ENCODE measurements around the gene GGTA1. TPM values are rescaled to one million over a fixed set of nuclear protein-coding genes. Genes with fewer than 3 reads are reported as not detected.
"Not testable (repeated sequence)": the region's sequence is repeated elsewhere in the genome, so short reads cannot be mapped to it uniquely, and the experiment has no call there.

Gene GGTA1
- polyA plus RNA-seq, 2 donors = 24.2 to 26.5 TPM

GRCh38 chr9:121437891-121438290 is 61.8 kb downstream of the GGTA1 start:
- no peaks in the 10 kb centered on the region for H3K4me1 ChIP-seq (ENCODE audit: control insufficient read depth in 2 of 2, insufficient read depth in 2 of 2, low read length in 1 of 2)
- H3K36me3 ChIP-seq (ENCODE audit: control insufficient read depth in 2 of 2, insufficient read depth in 2 of 2, low read length in 1 of 2) = no peaks in the 10 kb centered on the region
- H3K27ac ChIP-seq (ENCODE audit: low read depth in 2 of 2, low read length in 1 of 2) = no peak overlapping the region
- no peaks in the 10 kb centered on the region for H3K27me3 ChIP-seq (ENCODE audit: control insufficient read depth in 1 of 2, insufficient read depth in 2 of 2, low read length in 2 of 2)
- WGBS, 2 donors = 69 to 91% methylated on average over 3 of the region's 3 CpGs
- H3K9me3 ChIP-seq (ENCODE audit: control insufficient read depth in 2 of 2, insufficient read depth in 1 of 2, low read depth in 1 of 2, low read length in 1 of 2) = no peaks in the 10 kb centered on the region
- no peak overlapping the region for H3K4me3 ChIP-seq (ENCODE audit: low read depth in 1 of 2, low read length in 2 of 2)

GRCh38 chr9:121437046-121437445 is 62.6 kb downstream of the GGTA1 start:
- H3K4me1 ChIP-seq (ENCODE audit: control insufficient read depth in 2 of 2, insufficient read depth in 2 of 2, low read length in 1 of 2) = not testable (repeated sequence)
- WGBS, 2 donors = 75 to 96% methylated on average over 3 of the region's 3 CpGs

GRCh38 chr9:121434969-121435368 is 64.7 kb downstream of the GGTA1 start:
- H3K9me3 ChIP-seq (ENCODE audit: control insufficient read depth in 2 of 2, insufficient read depth in 1 of 2, low read depth in 1 of 2, low read length in 1 of 2) = no peaks in the 10 kb centered on the region
- no peaks in the 10 kb centered on the region for H3K27me3 ChIP-seq (ENCODE audit: control insufficient read depth in 1 of 2, insufficient read depth in 2 of 2, low read length in 2 of 2)
- no peak overlapping the region for H3K27ac ChIP-seq (ENCODE audit: low read depth in 2 of 2, low read length in 1 of 2)
- no peak overlapping the region for H3K4me3 ChIP-seq (ENCODE audit: low read depth in 1 of 2, low read length in 2 of 2)
- H3K36me3 ChIP-seq (ENCODE audit: control insufficient read depth in 2 of 2, insufficient read depth in 2 of 2, low read length in 1 of 2) = no peaks in the 10 kb centered on the region
- H3K4me1 ChIP-seq (ENCODE audit: control insufficient read depth in 2 of 2, insufficient read depth in 2 of 2, low read length in 1 of 2) = no peaks in the 10 kb centered on the region

More at GRCh38 chr9:121437046-121437445, 62.6 kb downstream of the GGTA1 start:
- not testable (repeated sequence) for H3K9me3 ChIP-seq (ENCODE audit: control insufficient read depth in 2 of 2, insufficient read depth in 1 of 2, low read depth in 1 of 2, low read length in 1 of 2); H3K27ac ChIP-seq (ENCODE audit: low read depth in 2 of 2, low read length in 1 of 2); H3K27me3 ChIP-seq (ENCODE audit: control insufficient read depth in 1 of 2, insufficient read depth in 2 of 2, low read length in 2 of 2); H3K4me3 ChIP-seq (ENCODE audit: low read depth in 1 of 2, low read length in 2 of 2); H3K36me3 ChIP-seq (ENCODE audit: control insufficient read depth in 2 of 2, insufficient read depth in 2 of 2, low read length in 1 of 2)

GRCh38 chr9:121427899-121428298 is 71.7 kb downstream of the GGTA1 start:
- Histone ChIP-seq H3K36me3 (ENCODE audit: control insufficient read depth in 2 of 2, insufficient read depth in 2 of 2, low read length in 1 of 2) (no peaks in the 10 kb centered on the region), H3K27me3 (ENCODE audit: control insufficient read depth in 1 of 2, insufficient read depth in 2 of 2, low read length in 2 of 2) (no peaks in the 10 kb centered on the region), H3K27ac (ENCODE audit: low read depth in 2 of 2, low read length in 1 of 2) (no peak overlapping the region), H3K9me3 (ENCODE audit: control insufficient read depth in 2 of 2, insufficient read depth in 1 of 2, low read depth in 1 of 2, low read length in 1 of 2) (no peaks in the 10 kb centered on the region), H3K4me1 (ENCODE audit: control insufficient read depth in 2 of 2, insufficient read depth in 2 of 2, low read length in 1 of 2) (no peaks in the 10 kb centered on the region), H3K4me3 (ENCODE audit: low read depth in 1 of 2, low read length in 2 of 2) (no peak overlapping the region)
- 78% methylated on average over 1 of the region's 1 CpG for WGBS, 2 donors

- Histone ChIP-seq H3K9me3 (ENCODE audit: control insufficient read depth in 2 of 2, insufficient read depth in 1 of 2, low read depth in 1 of 2, low read length in 1 of 2) (no peaks in the 10 kb centered on the region), H3K27me3 (ENCODE audit: control insufficient read depth in 1 of 2, insufficient read depth in 2 of 2, low read length in 2 of 2) (no peaks in the 10 kb centered on the region), H3K27ac (ENCODE audit: low read depth in 2 of 2, low read length in 1 of 2) (no peak overlapping the region), H3K36me3 (ENCODE audit: control insufficient read depth in 2 of 2, insufficient read depth in 2 of 2, low read length in 1 of 2) (no peaks in the 10 kb centered on the region), H3K4me1 (ENCODE audit: control insufficient read depth in 2 of 2, insufficient read depth in 2 of 2, low read length in 1 of 2) (no peaks in the 10 kb centered on the region), H3K4me3 (ENCODE audit: low read depth in 1 of 2, low read length in 2 of 2) (no peak overlapping the region)
- WGBS, 2 donors = 87 to 94% methylated on average over 1 of the region's 1 CpG
These were observed 75.6 kb downstream of the GGTA1 start for GRCh38 chr9:121424024-121424432.

- H3K27me3 ChIP-seq (ENCODE audit: control insufficient read depth in 1 of 2, insufficient read depth in 2 of 2, low read length in 2 of 2) = no peaks in the 10 kb centered on the region
- H3K4me3 ChIP-seq (ENCODE audit: low read depth in 1 of 2, low read length in 2 of 2) = no peak overlapping the region
- no peaks in the 10 kb centered on the region for H3K4me1 ChIP-seq (ENCODE audit: control insufficient read depth in 2 of 2, insufficient read depth in 2 of 2, low read length in 1 of 2)
- H3K9me3 ChIP-seq (ENCODE audit: control insufficient read depth in 2 of 2, insufficient read depth in 1 of 2, low read depth in 1 of 2, low read length in 1 of 2) = no peaks in the 10 kb centered on the region
- H3K27ac ChIP-seq (ENCODE audit: low read depth in 2 of 2, low read length in 1 of 2) = no peak overlapping the region
- 78 to 82% methylated on average over 3 of the region's 3 CpGs for WGBS, 2 donors
- H3K36me3 ChIP-seq (ENCODE audit: control insufficient read depth in 2 of 2, insufficient read depth in 2 of 2, low read length in 1 of 2) = no peaks in the 10 kb centered on the region
These were observed 87.7 kb downstream of the GGTA1 start for GRCh38 chr9:121411993-121412392.

- H3K27ac ChIP-seq (ENCODE audit: low read depth in 2 of 2, low read length in 1 of 2) = no peak overlapping the region
- 75 to 82% methylated on average over 1 of the region's 1 CpG for WGBS, 2 donors
- H3K27me3 ChIP-seq (ENCODE audit: control insufficient read depth in 1 of 2, insufficient read depth in 2 of 2, low read length in 2 of 2) = no peaks in the 10 kb centered on the region
- no peaks in the 10 kb centered on the region for H3K36me3 ChIP-seq (ENCODE audit: control insufficient read depth in 2 of 2, insufficient read depth in 2 of 2, low read length in 1 of 2)
- no peaks in the 10 kb centered on the region for H3K4me1 ChIP-seq (ENCODE audit: control insufficient read depth in 2 of 2, insufficient read depth in 2 of 2, low read length in 1 of 2)
- H3K9me3 ChIP-seq (ENCODE audit: control insufficient read depth in 2 of 2, insufficient read depth in 1 of 2, low read depth in 1 of 2, low read length in 1 of 2) = no peaks in the 10 kb centered on the region
- H3K4me3 ChIP-seq (ENCODE audit: low read depth in 1 of 2, low read length in 2 of 2) = no peak overlapping the region
These were observed 93.7 kb downstream of the GGTA1 start for GRCh38 chr9:121405899-121406298.

Other genes starting within 250 kb of the GGTA1 start
- 100 to 1,000 TPM; 198 to 418 TPM for gene GSN, start 231.7 kb downstream of the GGTA1 start, polyA plus RNA-seq
- gene STOM, start 129.6 kb downstream of the GGTA1 start, polyA plus RNA-seq = 10 to 100 TPM; 46.3 to 64.7 TPM
- gene DAB2IP, start 151.8 kb upstream of the GGTA1 start, polyA plus RNA-seq = 10 to 100 TPM; 16.7 to 26.4 TPM

Measured in esophagus (tissue), 2 donors.